Measurements from ENCODE around the gene AKT3.

GRCh38 chr1:243734308-243734695 lies 115.7 kb downstream of the AKT3 start:
- TF ChIP-seq CTCF (IDR thresholded peaks at IDR 0.05 in 4 of 5, conservative IDR thresholded peaks at IDR 0.05 in 1 of 5): no peak
- no peak for TF ChIP-seq POLR2A (IDR thresholded peaks at IDR 0.05)

Measured in gastrocnemius medialis (tissue), 4 donors.